ENCODE measurements around the gene MPHOSPH6. TPM values are rescaled to one million over a fixed set of nuclear protein-coding genes. Genes with fewer than 3 reads are reported as not detected.

The MPHOSPH6 gene
- total RNA-seq, 1 experiment from 2014 or later = 39.9 TPM

GRCh38 chr16:82152196-82152595 lies 17.8 kb downstream of the MPHOSPH6 start:
- TF ChIP-seq, protein P1, sequence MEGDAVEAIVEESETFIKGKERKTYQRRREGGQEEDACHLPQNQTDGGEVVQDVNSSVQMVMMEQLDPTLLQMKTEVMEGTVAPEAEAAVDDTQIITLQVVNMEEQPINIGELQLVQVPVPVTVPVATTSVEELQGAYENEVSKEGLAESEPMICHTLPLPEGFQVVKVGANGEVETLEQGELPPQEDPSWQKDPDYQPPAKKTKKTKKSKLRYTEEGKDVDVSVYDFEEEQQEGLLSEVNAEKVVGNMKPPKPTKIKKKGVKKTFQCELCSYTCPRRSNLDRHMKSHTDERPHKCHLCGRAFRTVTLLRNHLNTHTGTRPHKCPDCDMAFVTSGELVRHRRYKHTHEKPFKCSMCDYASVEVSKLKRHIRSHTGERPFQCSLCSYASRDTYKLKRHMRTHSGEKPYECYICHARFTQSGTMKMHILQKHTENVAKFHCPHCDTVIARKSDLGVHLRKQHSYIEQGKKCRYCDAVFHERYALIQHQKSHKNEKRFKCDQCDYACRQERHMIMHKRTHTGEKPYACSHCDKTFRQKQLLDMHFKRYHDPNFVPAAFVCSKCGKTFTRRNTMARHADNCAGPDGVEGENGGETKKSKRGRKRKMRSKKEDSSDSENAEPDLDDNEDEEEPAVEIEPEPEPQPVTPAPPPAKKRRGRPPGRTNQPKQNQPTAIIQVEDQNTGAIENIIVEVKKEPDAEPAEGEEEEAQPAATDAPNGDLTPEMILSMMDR (IDR thresholded peaks at IDR 0.05; ENCODE audit: unreplicated experiment) = no peak
- H3K4me3 Mint-ChIP-seq (ENCODE audit: unreplicated experiment) = no peak overlapping the region
- no peaks in the 10 kb centered on the region for H3K9me3 Mint-ChIP-seq (ENCODE audit: unreplicated experiment)
- ChIA-PET POLR2A (interaction anchor here (0.5 to 1.4 kb wide), 3 partner anchors 17 to 39 kb away, joined by 3 read pairs; no protein-coding TSS in a partner anchor), CTCF (interaction anchor here (0.8 to 1.4 kb wide), 2 partner anchors 111 to 279 kb away, joined by 3 to 5 read pairs; no protein-coding TSS in a partner anchor)
- intact Hi-C loops (cut with micrococcal nuclease) = no loop called here
- H3K27me3 Mint-ChIP-seq (ENCODE audit: insufficient read depth, unreplicated experiment) = no peaks in the 10 kb centered on the region
- no TSS peak for BruUV-seq (replicated peaks)
- peaks cover 57% of the 10 kb centered on the region for H3K36me3 Mint-ChIP-seq (ENCODE audit: insufficient read depth, unreplicated experiment)
- no peak for DNase-seq (ENCODE audit: unreplicated experiment)
- no peak overlapping the region for H3K27ac Mint-ChIP-seq (ENCODE audit: low read depth, unreplicated experiment)
- H3K4me1 Mint-ChIP-seq (ENCODE audit: insufficient read depth, unreplicated experiment) = peaks cover 1% of the 10 kb centered on the region

GRCh38 chr16:82150549-82150948 lies 19.5 kb downstream of the MPHOSPH6 start:
- TF ChIP-seq, protein P1 (IDR thresholded peaks at IDR 0.05; ENCODE audit: unreplicated experiment) = no peak
- Mint-ChIP-seq H3K36me3 (ENCODE audit: insufficient read depth, unreplicated experiment) (peaks cover 62% of the 10 kb centered on the region), H3K4me1 (ENCODE audit: insufficient read depth, unreplicated experiment) (no peaks in the 10 kb centered on the region), H3K27me3 (ENCODE audit: insufficient read depth, unreplicated experiment) (no peaks in the 10 kb centered on the region), H3K4me3 (ENCODE audit: unreplicated experiment) (no peak overlapping the region), H3K9me3 (ENCODE audit: unreplicated experiment) (no peaks in the 10 kb centered on the region), H3K27ac (ENCODE audit: low read depth, unreplicated experiment) (no peak overlapping the region)
- BruUV-seq (replicated peaks) = no TSS peak
- intact Hi-C loops (cut with micrococcal nuclease) = no loop called here
- POLR2A ChIA-PET = no interaction called here
- CTCF ChIA-PET = interaction anchor here (0.9 to 1.4 kb wide), 2 partner anchors 10 to 113 kb away, joined by 4 to 5 read pairs; no protein-coding TSS in a partner anchor
- DNase-seq (ENCODE audit: unreplicated experiment) = no peak

- no TSS peak for BruUV-seq (replicated peaks)
- peaks cover 57% of the 10 kb centered on the region for H3K36me3 Mint-ChIP-seq (ENCODE audit: insufficient read depth, unreplicated experiment)
- no peak for DNase-seq (ENCODE audit: unreplicated experiment)
- intact Hi-C loops (cut with micrococcal nuclease) = no loop called here
- POLR2A ChIA-PET = no interaction called here
- peak overlapping the region; percentile 63 for H3K27ac Mint-ChIP-seq (ENCODE audit: low read depth, unreplicated experiment)
- TF ChIP-seq, protein P1 (IDR thresholded peaks at IDR 0.05; ENCODE audit: unreplicated experiment) = no peak
- no peaks in the 10 kb centered on the region for H3K27me3 Mint-ChIP-seq (ENCODE audit: insufficient read depth, unreplicated experiment)
- no peaks in the 10 kb centered on the region for H3K9me3 Mint-ChIP-seq (ENCODE audit: unreplicated experiment)
- H3K4me3 Mint-ChIP-seq (ENCODE audit: unreplicated experiment) = no peak overlapping the region
- CTCF ChIA-PET = no interaction called here
- no peaks in the 10 kb centered on the region for H3K4me1 Mint-ChIP-seq (ENCODE audit: insufficient read depth, unreplicated experiment)
Observed at GRCh38 chr16:82149536-82149935, 20.5 kb downstream of the MPHOSPH6 start.

GRCh38 chr16:82147546-82147945 lies 22.5 kb downstream of the MPHOSPH6 start:
- peaks cover 40% of the 10 kb centered on the region for H3K36me3 Mint-ChIP-seq (ENCODE audit: insufficient read depth, unreplicated experiment)
- no peaks in the 10 kb centered on the region for H3K4me1 Mint-ChIP-seq (ENCODE audit: insufficient read depth, unreplicated experiment)
- POLR2A ChIA-PET = no interaction called here
- H3K27ac Mint-ChIP-seq (ENCODE audit: low read depth, unreplicated experiment) = no peak overlapping the region
- TF ChIP-seq, protein P1 (IDR thresholded peaks at IDR 0.05; ENCODE audit: unreplicated experiment) = no peak
- intact Hi-C loops (cut with micrococcal nuclease) = no loop called here
- no peak for DNase-seq (ENCODE audit: unreplicated experiment)
- H3K9me3 Mint-ChIP-seq (ENCODE audit: unreplicated experiment) = no peaks in the 10 kb centered on the region
- H3K4me3 Mint-ChIP-seq (ENCODE audit: unreplicated experiment) = no peak overlapping the region
- CTCF ChIA-PET = no interaction called here
- no TSS peak for BruUV-seq (replicated peaks)
- no peaks in the 10 kb centered on the region for H3K27me3 Mint-ChIP-seq (ENCODE audit: insufficient read depth, unreplicated experiment)

Measured in MCF 10A (cell line).